Thoracic aorta (tissue), 2 donors: ENCODE measurements around the gene AFAP1L2. TPM values are rescaled to one million over a fixed set of nuclear protein-coding genes. Genes with fewer than 3 reads are reported as not detected.

Source experiments
- ATAC-seq: fragments of 150-250 bp; one replicate; pipeline ENCODE4 v1.8.0; 2017; ENCODE audit warnings: low read depth; ENCODE audit not compliant: insufficient number of reproducible peaks, low FRiP score
- DNase-seq: peaks from one replicate; pipeline ENCODE4 v3.0.0-alpha.2; 2020; ENCODE audit warnings: low spot score
- H3K27ac ChIP-seq, 2 donors: fragments of 200-600 bp; sonication (generic); 1 replicate in 1 of 2; 2 replicates in 1 of 2; pipeline ENCODE4 v1.5.1; 2016; ENCODE audit warnings: mild to moderate bottlenecking in 2 of 2, moderate library complexity in 2 of 2
- H3K27me3 ChIP-seq: fragments of 200-600 bp; sonication (generic); replicated peaks from 2 replicates; pipeline ENCODE4 v1.6.0; 2016; ENCODE audit warnings: mild to moderate bottlenecking; ENCODE audit not compliant: insufficient read depth
- H3K36me3 ChIP-seq: fragments of 200-600 bp; sonication (generic); one replicate; pipeline ENCODE4 v1.5.1; 2016
- H3K4me1 ChIP-seq, 2 donors: fragments of 200-600 bp; sonication (generic); 1 replicate in 1 of 2; 2 replicates in 1 of 2; pipeline versions ENCODE4 v1.5.1 to v1.6.0; 2016; ENCODE audit warnings: low read depth in 2 of 2, mild to moderate bottlenecking in 1 of 2; ENCODE audit not compliant: control insufficient read depth in 1 of 2
- H3K4me3 ChIP-seq: fragments of 200-600 bp; sonication (generic); 2 replicates; pipeline ENCODE4 v1.5.1; 2016; ENCODE audit warnings: mild to moderate bottlenecking
- H3K9me3 ChIP-seq: fragments of 200-600 bp; sonication (generic); 2 replicates; pipeline ENCODE4 v1.5.1; 2016
- total RNA-seq, 2 donors: library from RNA; depleted of rRNA; stranded (reverse); fragments of >200 nt; gene quantifications; one replicate each; pipeline versions ENCODE4 v1.1.0 to v1.2.3, GENCODE V29; 2016
- TF ChIP-seq, protein P1 (sequence below): fragments of 200-600 bp; sonication (generic); IDR thresholded peaks from one replicate; pipeline ENCODE4 v1.5.1; 2019; ENCODE audit warnings: antibody characterized with exemption

AFAP1L2 gene
- total RNA-seq, 2 donors from 2014 or later: 7.7 to 13.3 TPM

DNA sequence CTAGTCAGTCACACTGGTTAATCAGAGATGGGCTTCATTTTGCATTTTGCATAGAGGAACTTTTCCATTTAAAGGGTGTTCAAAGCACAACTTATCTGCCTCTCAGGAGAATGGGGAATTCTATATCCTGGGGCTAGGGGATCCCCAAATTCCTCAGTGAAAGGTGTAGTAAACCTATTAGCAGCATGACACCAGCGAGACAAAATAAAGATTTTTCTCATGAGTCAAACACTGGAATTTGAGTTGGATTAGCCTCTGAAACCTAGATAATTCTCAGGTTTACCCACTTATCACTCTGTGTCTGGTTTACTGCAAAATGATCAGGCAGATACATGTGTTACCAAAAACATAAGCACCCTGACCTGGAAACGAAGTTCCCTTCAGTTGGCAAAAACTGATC, 2.1 kb downstream of the AFAP1L2 start:
- no peaks in the 10 kb centered on the region for H3K27me3 ChIP-seq
- H3K4me3 ChIP-seq: no peak overlapping the region
- DNase-seq (no peak), ATAC-seq (no peak)
- no peaks in the 10 kb centered on the region for H3K9me3 ChIP-seq
- no peaks in the 10 kb centered on the region for H3K36me3 ChIP-seq
- H3K27ac ChIP-seq: no peak overlapping the region
- peaks cover 9 to 28% of the 10 kb centered on the region in 2 donors for H3K4me1 ChIP-seq
- TF ChIP-seq, protein P1, sequence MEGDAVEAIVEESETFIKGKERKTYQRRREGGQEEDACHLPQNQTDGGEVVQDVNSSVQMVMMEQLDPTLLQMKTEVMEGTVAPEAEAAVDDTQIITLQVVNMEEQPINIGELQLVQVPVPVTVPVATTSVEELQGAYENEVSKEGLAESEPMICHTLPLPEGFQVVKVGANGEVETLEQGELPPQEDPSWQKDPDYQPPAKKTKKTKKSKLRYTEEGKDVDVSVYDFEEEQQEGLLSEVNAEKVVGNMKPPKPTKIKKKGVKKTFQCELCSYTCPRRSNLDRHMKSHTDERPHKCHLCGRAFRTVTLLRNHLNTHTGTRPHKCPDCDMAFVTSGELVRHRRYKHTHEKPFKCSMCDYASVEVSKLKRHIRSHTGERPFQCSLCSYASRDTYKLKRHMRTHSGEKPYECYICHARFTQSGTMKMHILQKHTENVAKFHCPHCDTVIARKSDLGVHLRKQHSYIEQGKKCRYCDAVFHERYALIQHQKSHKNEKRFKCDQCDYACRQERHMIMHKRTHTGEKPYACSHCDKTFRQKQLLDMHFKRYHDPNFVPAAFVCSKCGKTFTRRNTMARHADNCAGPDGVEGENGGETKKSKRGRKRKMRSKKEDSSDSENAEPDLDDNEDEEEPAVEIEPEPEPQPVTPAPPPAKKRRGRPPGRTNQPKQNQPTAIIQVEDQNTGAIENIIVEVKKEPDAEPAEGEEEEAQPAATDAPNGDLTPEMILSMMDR: no peak

DNA sequence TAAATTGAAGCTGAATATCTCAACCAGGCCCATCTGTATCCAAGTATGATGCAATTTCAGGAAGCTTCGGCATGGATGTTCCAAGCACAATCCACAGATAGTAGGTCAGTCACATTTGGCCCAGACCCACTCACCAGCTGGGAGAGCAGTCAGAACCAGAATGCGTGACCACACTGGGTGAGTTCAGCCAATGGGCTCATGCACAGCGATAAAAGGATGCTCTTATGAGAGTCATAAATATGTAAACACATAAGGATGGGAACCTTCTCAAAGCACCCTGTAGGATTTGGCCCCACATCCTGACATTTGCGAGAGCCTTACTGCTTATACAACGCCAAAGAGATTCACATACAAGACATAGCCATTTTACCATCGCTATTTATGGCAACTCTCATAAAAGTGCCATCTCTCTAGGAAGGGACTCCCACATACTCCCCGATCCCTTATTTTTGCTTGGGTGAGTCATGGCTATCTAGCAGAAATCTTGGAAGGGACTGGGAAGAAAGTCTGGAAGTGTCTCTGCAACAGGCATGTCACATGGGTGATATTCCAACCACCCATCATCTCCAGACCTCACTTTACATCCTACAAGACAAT, 3.0 kb downstream of the AFAP1L2 start:
- no peaks in the 10 kb centered on the region for H3K27me3 ChIP-seq
- H3K4me3 ChIP-seq: no peak overlapping the region
- ATAC-seq (no peak), DNase-seq (no peak)
- H3K9me3 ChIP-seq: no peaks in the 10 kb centered on the region
- H3K36me3 ChIP-seq: no peaks in the 10 kb centered on the region
- peaks cover 9 to 28% of the 10 kb centered on the region in 2 donors for H3K4me1 ChIP-seq
- H3K27ac ChIP-seq: no peak overlapping the region
- TF ChIP-seq, protein P1: no peak

DNA sequence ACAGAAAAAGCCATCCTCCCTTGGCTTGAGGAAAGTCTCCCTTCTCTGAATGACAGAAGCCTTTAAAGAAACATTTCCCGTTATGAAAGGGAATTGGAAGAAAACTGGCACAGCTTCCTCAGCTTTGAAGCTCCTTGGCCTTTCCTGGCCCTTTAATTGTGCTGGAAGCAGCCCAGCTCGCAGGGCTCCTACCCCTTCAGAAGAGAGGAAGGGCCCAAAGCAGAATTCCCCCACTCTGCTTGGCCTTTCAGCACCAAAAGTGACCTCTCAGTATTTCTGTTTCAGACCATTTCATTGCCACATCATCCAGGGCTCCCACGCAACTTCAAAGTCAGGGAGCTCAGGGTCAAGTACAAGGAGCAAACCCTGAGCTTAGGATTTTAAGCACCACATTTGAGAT, 4.2 kb downstream of the AFAP1L2 start:
- H3K36me3 ChIP-seq: no peaks in the 10 kb centered on the region
- H3K27me3 ChIP-seq: no peaks in the 10 kb centered on the region
- no peak for DNase-seq
- H3K4me1 ChIP-seq: peaks cover 9 to 26% of the 10 kb centered on the region in 2 donors
- ATAC-seq: no peak
- no peak overlapping the region for H3K4me3 ChIP-seq
- no peaks in the 10 kb centered on the region for H3K9me3 ChIP-seq
- TF ChIP-seq, protein P1: no peak
- no peak overlapping the region for H3K27ac ChIP-seq

DNA sequence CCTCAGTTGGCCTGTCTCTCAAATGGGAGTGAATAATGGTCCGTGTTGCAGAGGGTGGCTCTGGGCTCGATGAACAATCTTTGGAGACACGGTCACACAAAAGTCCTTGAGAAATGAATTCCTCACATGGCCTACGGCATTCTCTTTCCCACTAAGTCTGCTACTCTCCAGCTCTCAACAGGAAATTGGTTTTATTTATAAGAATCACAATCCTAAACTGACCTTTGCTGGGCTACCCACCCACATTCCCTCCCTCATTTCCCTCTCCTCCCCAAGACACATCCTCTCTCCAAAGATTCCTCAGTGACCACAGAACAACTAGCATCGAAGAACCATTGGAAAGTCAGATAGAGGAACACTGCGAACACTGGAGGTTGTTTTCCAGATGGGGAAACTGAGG, 4.7 kb downstream of the AFAP1L2 start:
- DNase-seq: no peak
- H3K4me1 ChIP-seq: peaks cover 9 to 21% of the 10 kb centered on the region in 2 donors
- TF ChIP-seq, protein P1: no peak
- H3K36me3 ChIP-seq: no peaks in the 10 kb centered on the region
- no peaks in the 10 kb centered on the region for H3K9me3 ChIP-seq
- H3K4me3 ChIP-seq: no peak overlapping the region
- no peak overlapping the region for H3K27ac ChIP-seq
- no peaks in the 10 kb centered on the region for H3K27me3 ChIP-seq
- no peak for ATAC-seq

DNA sequence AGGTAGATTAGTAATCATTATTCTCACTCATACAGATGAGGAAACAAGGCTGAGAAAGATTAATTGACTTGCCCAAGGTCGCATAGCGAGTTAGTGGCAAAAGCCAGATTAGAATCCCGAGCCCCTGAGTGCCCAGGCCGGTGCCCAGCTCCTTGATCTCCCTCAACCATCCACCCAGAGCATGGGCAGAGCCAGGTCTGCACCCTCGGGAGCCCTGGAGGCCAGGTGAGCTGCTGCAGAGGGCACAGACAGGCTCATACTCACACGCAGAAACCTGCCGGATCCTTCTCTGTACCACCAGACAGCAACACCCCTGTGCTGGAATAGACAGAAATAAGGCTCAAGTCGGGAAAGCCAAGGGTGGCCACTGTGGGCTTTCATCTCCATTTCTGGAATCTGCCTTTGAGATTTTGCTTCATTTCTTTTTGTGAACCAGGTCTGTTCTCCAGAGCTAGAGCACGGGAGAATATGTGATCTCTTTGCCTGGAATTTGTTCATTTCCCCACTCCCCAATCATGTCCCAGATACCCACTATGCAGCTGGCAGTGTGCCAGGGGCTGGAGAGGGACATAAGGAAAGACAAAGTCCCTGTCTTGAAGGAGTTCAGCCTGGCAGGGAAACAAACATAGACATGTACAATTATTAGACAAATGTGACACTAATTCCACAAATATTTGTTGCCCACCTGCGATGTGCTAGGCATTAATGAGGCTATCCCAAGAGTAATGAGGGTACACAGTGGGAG, 5.5 kb downstream of the AFAP1L2 start:
- Histone ChIP-seq H3K4me3 (no peak overlapping the region), H3K27me3 (no peaks in the 10 kb centered on the region), H3K9me3 (no peaks in the 10 kb centered on the region), H3K27ac (no peak overlapping the region), H3K36me3 (no peaks in the 10 kb centered on the region), H3K4me1 (peaks cover 6 to 18% of the 10 kb centered on the region in 2 donors)
- ATAC-seq: no peak
- DNase-seq: no peak
- TF ChIP-seq, protein P1: no peak
